Measurements from ENCODE around the gene KLF2.
"Not testable (repeated sequence)": the region's sequence is repeated elsewhere in the genome, so short reads cannot be mapped to it uniquely, and the experiment has no call there.

KLF2 gene

GRCh38 chr19:16324384-16325160, at the start of gene KLF2:
Gene KLF2, plus strand, starts transcription at chr19:16324826. Its CDS starts 98 bp downstream, at chr19:16324924.
- peak; percentile 98 for DNase-seq (ENCODE audit: low spot score)

GRCh38 chr19:16280306-16280705, 44.3 kb upstream of the KLF2 start:
- DNase-seq (ENCODE audit: low spot score), result no peak

GRCh38 chr19:16281743-16282142, 42.9 kb upstream of the KLF2 start:
- no peak for DNase-seq (ENCODE audit: low spot score)

DNA sequence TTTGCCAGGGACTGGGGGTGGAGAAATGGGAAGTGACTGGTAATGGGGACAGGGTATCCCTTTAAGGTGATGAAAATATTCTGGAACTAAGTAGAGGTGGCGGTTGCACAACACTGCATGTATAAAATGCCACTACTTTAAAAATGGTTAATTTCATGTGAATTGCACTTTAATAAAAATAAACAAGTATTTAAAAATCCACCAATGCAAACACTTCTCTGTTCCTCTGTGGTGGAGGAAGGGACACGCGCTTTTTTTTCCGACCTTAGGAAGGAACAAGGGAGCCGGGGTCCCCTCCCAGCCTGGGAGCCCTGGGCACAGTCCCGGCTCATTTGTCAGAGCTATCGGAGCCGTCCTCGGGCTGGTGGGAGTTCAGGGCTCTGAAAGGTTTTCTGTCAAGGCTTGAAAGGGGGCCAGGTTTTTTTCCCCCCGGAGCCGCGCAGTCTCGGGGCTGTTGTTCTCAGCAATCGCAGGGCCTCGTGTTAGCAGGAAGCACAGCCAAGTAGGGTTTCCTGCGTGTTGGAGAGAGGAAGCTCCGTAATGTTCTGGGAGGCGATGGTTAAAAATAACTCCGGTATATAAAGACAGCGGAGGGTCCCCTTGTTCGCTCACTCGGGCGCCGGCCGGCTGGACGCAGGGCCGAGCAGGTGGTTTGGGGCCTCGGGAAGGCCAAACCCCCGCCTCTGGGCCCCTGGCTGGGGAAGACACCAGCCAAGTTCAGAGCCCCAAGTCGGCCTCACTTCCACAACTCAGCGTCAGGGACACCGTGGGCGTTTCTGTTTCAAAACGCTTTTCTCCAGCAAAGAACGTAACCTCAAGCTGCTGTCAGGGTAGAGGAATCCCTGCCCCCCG, 41.2 kb upstream of the KLF2 start:
- peak; percentile 40 for DNase-seq (ENCODE audit: low spot score)

DNA sequence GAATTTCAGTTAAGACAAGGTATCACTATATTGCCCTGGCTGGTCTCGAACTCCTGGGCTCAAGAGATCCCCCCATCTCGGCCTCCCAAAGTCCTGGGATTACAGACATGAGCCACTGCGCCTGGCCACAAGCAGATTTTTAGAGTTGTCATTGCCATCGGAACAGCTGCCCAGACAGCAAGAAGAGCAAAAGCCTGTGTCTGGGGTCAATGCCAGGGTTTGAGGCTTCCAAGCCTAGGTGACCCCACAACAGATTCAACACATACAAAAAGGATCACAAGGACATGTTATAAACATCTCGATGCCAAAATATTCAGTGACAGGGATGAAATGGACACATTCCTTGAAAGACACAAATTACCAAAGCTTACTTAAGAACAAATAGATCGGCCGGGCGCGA, 40.1 kb upstream of the KLF2 start:
- no peak for DNase-seq (ENCODE audit: low spot score)

- DNase-seq (ENCODE audit: low spot score), result not testable (repeated sequence)
Observed at GRCh38 chr19:16285079-16285478, 39.5 kb upstream of the KLF2 start.

DNA sequence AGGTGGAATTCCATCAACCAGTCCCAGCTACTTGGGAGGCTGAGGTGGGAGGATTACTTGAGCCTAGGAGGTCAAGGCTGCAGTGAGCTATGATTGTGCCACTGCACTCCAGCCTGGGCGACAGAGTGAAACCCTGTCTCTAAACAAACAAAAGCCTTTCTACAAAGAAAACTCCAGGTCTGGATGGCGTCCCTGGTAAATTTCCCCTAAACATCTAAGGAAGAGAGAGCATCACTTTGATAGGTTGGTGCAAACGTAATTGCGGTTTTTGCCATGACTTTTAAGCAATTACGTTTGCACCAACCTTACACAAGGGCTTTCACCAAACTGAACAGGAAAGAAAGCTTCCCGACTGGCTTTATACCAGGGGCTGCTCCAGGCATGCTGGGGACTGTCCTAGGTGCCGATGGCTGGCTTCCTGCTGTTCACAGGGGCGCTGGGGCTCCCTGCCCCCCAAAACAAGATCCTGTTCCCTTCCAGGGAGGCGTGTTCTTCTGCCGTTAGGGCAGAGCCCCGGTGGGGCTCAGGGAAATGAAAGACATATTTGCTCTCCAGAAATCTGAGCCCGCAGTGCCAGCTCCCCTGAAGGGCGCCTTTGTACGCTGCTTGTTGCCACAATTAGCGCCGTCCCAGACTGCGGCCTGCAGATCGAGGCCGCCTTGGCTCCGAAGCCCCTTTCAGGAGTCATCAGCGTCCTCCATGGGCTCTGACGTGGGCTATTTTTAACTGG, 38.7 kb upstream of the KLF2 start:
- DNase-seq (ENCODE audit: low spot score), result no peak

- no peak for DNase-seq (ENCODE audit: low spot score)
Observed at GRCh38 chr19:16288544-16288943, 36.1 kb upstream of the KLF2 start.

- no peak for DNase-seq (ENCODE audit: low spot score)
Observed at GRCh38 chr19:16289594-16289993, 35.0 kb upstream of the KLF2 start.

- DNase-seq (ENCODE audit: low spot score), result no peak
Observed at GRCh38 chr19:16290692-16291091, 33.9 kb upstream of the KLF2 start.

GRCh38 chr19:16293118-16294091, 31.2 kb upstream of the KLF2 start:
- DNase-seq (ENCODE audit: low spot score), result no peak

GRCh38 chr19:16295057-16295456, 29.6 kb upstream of the KLF2 start:
- DNase-seq (ENCODE audit: low spot score), result no peak

GRCh38 chr19:16296713-16297112, 27.9 kb upstream of the KLF2 start:
- no peak for DNase-seq (ENCODE audit: low spot score)

GRCh38 chr19:16297575-16298178, 26.9 kb upstream of the KLF2 start:
- DNase-seq (ENCODE audit: low spot score), result no peak

- DNase-seq (ENCODE audit: low spot score), result no peak
Observed at GRCh38 chr19:16298334-16298733, 26.3 kb upstream of the KLF2 start.

- DNase-seq (ENCODE audit: low spot score), result no peak
Observed at GRCh38 chr19:16301999-16302694, 22.5 kb upstream of the KLF2 start.

GRCh38 chr19:16303755-16304154, 20.9 kb upstream of the KLF2 start:
- no peak for DNase-seq (ENCODE audit: low spot score)

- DNase-seq (ENCODE audit: low spot score), result not testable (repeated sequence)
Observed at GRCh38 chr19:16304511-16304910, 20.1 kb upstream of the KLF2 start.

GRCh38 chr19:16305060-16305459, 19.6 kb upstream of the KLF2 start:
- not testable (repeated sequence) for DNase-seq (ENCODE audit: low spot score)

DNA sequence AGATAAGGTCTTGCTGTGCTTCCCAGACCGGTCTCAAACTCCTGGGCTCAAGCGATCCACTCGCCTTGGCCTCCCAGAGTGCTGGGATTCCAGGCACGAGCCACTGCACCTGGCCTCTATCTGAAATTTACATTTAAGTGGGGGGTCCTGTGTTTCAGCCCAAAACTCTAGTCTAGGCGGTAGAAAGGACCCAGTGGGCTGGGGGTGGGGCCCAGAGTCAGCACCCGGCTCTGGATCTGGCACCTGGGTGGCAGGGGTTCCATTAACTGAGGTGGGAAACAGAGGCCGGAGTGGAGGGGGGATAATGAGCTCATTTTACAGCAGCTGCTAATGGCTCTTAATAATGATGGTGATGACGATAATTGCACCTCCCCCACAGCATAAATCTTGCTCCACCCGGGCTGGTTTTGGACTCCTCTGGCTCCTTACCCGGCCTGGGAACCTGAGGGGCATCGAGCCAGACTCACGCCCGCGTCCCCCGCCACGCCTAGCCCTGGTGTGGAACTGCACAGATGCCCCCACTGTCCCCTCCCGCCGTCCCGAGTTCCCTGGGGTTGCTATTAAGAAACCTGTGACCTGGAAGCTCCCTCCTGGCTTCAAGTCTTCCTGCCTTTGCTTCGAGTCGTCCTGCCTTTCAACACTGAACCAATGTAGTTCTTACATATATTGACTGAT, 17.8 kb upstream of the KLF2 start:
- no peak for DNase-seq (ENCODE audit: low spot score)

Measured in CD4-positive, alpha-beta T cell treated with Interleukin-2 at 100 ng/mL for 4 hours (primary cell).